ENCODE data around the gene GRHPR.

The GRHPR gene

DNA sequence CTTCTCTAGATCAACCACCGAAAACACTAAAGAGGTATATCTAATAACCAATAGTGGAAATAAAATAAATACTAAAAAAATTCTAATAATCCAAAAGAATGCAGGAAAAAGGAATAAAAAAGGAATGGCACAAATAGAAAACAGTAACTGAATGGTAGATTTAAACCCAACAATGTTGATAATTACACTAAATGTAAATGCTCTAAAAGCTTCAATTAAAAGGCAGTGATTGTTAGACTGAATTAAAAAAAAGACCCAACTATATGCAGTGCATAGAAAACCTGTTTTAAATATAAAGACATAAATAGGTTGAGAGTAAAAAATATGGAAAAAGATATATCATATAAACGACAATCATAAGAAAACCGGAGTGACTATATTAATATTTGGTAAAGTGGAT is 51.9 kb downstream of the GRHPR start:
- in situ Hi-C loops (cut with MboI; ENCODE audit: low sequenced_read_pairs), result no loop called here

GRCh38 chr9:37476930-37477329 is 54.4 kb downstream of the GRHPR start:
- in situ Hi-C loops (cut with MboI; ENCODE audit: low sequenced_read_pairs), result loop anchor here (25.0 kb wide), 4 partner anchors 110 to 885 kb away; partner anchors contain the start of genes FBXO10, SLC25A51, TOMM5 and TRMT10B

- in situ Hi-C loops (cut with MboI; ENCODE audit: low sequenced_read_pairs), result loop anchor here (25.0 kb wide), 4 partner anchors 110 to 885 kb away; partner anchors contain the start of genes FBXO10, SLC25A51, TOMM5 and TRMT10B
These were observed 54.9 kb downstream of the GRHPR start for GRCh38 chr9:37477443-37477842.

- in situ Hi-C loops (cut with MboI; ENCODE audit: low sequenced_read_pairs), result loop anchor here (25.0 kb wide), 4 partner anchors 109 to 884 kb away; partner anchors contain the start of genes FBXO10, SLC25A51, TOMM5 and TRMT10B
These were observed 55.6 kb downstream of the GRHPR start for GRCh38 chr9:37477987-37478619.

- in situ Hi-C loops (cut with MboI; ENCODE audit: low sequenced_read_pairs), result loop anchor here (25.0 kb wide), 4 partner anchors 107 to 882 kb away; partner anchors contain the start of genes FBXO10, SLC25A51, TOMM5 and TRMT10B
These were observed 58.3 kb downstream of the GRHPR start for GRCh38 chr9:37480759-37481158.

GRCh38 chr9:37485389-37486255 is 63.1 kb downstream of the GRHPR start, which contains the start of gene POLR1E:
Gene POLR1E (plus strand): TSS chr9:37485948. CDS start chr9:37486048, 100 bp downstream.
- in situ Hi-C loops (cut with MboI; ENCODE audit: low sequenced_read_pairs), result loop anchor here (25.0 kb wide), 4 partner anchors 102 to 877 kb away; partner anchors contain the start of genes FBXO10, SLC25A51, TOMM5 and TRMT10B

DNA sequence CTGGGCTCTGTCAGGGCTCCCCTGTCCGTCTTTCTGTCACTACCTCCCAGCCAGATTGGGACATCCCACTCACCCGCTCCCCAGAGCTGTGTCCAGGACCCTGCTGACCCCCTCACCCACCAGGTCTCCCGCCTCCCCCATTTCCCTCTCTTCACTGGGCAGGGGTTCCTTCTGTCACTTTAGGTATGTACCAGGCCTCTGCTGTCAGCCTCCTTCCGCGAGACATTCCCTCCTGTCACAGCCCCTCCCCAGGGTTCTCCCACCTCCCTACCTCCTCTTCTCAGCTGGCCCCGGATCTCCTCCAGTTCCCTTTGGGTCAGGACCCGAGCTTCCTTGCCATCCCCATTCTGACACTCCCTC is 63.7 kb downstream of the GRHPR start:
- in situ Hi-C loops (cut with MboI; ENCODE audit: low sequenced_read_pairs), result loop anchor here (25.0 kb wide), 4 partner anchors 101 to 876 kb away; partner anchors contain the start of genes FBXO10, SLC25A51, TOMM5 and TRMT10B
